ENCODE measurements around the gene SV2B. TPM values are rescaled to one million over a fixed set of nuclear protein-coding genes. Genes with fewer than 3 reads are reported as not detected.
"Not testable (repeated sequence)": the region's sequence is repeated elsewhere in the genome, so short reads cannot be mapped to it uniquely, and the experiment has no call there.

SV2B gene
- total RNA-seq, 1 experiment from 2014 or later, result not detected

DNA sequence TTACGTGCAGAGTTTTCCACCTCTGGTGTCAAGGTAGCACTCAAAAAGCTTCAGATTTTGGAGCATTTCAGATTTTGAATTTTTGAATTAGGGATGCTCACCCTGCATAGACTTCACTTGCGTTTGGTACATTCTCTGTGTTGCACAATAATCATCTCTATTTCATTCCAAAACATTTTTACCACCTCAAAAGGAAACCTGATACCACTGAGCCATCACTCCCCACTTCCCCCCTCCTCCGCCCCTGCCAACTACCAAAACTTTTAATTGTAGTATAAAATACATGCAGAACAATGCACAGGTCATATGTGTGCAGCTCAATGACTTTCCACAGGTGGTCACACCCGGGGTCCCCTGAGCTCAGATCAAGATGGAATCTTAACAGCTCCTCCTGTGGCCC lies 208.8 kb downstream of the SV2B start:
- DNase-seq (ENCODE audit: low spot score), result no peak

DNA sequence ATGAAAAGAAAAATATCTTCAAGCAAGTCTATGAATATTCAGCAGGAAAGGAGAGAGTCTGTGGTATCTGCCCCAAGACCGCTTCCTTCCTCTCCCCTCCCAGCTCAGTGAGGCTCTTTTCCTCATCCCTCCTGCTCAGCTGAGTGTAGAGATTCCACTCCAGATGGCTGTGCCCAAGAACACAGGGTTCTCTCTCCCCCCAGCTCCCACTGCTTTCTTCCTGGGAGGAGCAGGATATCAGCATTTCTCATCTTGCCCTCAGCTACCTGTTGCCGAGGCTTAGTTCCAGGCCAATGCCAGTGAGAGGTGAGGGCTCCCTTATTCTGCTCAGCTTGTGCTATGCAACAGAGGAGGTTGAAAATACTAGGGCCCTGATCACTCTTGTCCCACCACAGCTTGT lies 211.9 kb downstream of the SV2B start:
- no peak for DNase-seq (ENCODE audit: low spot score)

GRCh38 chr15:91316126-91316525 lies 216.1 kb downstream of the SV2B start:
- no peak for DNase-seq (ENCODE audit: low spot score)

GRCh38 chr15:91318516-91318915 lies 218.5 kb downstream of the SV2B start:
- no peak for DNase-seq (ENCODE audit: low spot score)

- no peak for DNase-seq (ENCODE audit: low spot score)
Measured at GRCh38 chr15:91318931-91319330, 218.9 kb downstream of the SV2B start.

GRCh38 chr15:91319371-91320059 lies 219.5 kb downstream of the SV2B start:
- no peak for DNase-seq (ENCODE audit: low spot score)

DNA sequence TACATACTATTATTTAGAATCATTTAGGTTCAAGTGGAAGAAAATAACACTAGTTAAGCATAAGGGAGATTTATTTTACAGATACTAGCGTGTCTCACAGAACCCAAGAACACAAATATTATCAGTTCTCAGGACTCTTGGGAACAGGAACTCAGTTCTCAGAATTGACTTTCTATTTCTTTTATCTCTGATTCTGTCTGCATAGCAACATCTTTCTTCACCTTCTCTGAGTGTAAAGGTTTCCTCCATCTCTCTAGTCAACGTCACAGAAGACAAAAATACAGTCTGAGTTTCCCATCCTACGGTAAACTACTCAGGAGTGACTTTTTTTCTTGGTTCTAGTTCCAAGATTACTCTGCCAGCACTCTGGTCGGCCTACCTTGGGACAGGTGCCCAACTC lies 220.0 kb downstream of the SV2B start:
- no peak for DNase-seq (ENCODE audit: low spot score)

DNA sequence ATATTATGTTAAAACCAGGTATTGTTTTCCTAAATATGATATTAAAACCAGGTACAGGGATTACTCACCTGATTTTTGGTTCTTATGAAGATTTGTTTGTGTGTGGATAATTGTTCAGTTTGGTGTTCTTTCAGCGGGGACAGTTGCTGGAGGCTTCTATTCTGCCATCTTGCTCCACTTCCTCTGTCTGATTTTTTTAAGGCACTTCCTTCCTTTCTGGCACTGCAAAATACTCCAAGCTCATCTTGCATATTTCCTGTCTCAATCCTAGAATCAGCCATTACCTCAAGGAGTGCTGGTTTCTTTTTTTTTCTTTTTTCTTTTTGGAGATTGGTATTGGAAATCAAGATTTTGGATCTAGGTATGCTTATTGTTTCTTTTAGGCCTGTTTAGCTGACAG lies 229.9 kb downstream of the SV2B start:
- no peak for DNase-seq (ENCODE audit: low spot score)

DNA sequence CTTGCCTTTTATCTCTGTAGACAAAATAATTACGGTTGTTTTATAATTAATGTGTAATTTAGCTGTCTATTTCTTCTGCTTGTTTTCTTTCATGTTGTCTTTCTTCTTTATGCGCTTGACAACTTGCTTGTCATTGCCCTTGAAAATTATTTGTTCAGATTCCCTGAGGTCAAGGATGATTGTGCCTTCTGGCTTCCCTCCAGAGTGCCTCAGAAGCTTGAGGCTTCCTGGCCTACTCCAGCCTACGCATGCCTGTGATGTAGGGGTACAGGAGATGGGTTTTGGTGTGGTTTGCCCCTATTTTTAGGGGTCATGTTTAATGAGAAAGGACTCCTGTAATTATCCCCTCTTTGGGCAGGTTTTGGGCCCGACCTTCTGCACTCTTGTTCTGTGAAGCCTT lies 231.5 kb downstream of the SV2B start:
- DNase-seq (ENCODE audit: low spot score), result no peak

- no peak for DNase-seq (ENCODE audit: low spot score)
Measured at GRCh38 chr15:91335702-91336101, 235.6 kb downstream of the SV2B start.

- DNase-seq (ENCODE audit: low spot score), result no peak
Measured at GRCh38 chr15:91336687-91337086, 236.6 kb downstream of the SV2B start.

DNA sequence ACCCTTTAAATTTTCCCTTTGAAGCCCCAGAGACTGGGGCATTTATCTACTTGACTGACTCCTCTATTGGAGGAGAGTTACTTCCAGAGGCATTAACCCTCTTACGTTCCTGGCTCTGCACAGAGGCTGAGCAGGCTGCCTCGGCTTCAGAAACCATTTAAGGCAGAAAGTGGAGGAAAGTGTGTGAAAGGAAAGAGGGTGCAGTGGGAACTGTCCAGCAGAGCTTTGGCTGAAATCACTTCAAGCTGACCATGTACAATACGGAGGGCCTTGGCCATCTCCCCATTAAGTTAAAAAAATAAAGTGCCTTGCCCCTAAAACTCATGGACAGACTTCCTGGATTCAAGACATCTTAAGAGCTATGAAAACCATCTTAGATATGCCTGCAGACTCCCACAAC lies 238.7 kb downstream of the SV2B start:
- peak; percentile 2 for DNase-seq (ENCODE audit: low spot score)

DNA sequence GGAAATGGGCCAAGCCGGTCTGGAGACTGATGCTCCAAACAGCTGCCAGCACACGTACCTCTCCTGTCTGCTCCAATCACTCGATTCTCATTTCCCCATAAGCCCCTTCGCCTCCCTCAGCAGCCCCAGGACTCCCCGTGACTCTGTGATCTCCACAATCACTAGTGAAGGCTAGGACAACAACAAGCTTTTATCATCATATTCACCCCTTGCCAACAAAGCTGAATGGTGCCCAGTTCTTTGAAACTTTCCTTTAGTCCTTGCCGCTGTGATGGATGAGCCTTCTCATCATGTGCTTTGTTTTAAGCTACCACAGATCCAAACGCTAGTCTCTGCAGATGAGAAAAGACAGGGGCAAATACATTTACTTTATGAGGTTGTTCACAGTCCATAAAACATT lies 242.0 kb downstream of the SV2B start:
- no peak for DNase-seq (ENCODE audit: low spot score)

- DNase-seq (ENCODE audit: low spot score), result not testable (repeated sequence)
Measured at GRCh38 chr15:91344912-91345311, 244.9 kb downstream of the SV2B start.

DNA sequence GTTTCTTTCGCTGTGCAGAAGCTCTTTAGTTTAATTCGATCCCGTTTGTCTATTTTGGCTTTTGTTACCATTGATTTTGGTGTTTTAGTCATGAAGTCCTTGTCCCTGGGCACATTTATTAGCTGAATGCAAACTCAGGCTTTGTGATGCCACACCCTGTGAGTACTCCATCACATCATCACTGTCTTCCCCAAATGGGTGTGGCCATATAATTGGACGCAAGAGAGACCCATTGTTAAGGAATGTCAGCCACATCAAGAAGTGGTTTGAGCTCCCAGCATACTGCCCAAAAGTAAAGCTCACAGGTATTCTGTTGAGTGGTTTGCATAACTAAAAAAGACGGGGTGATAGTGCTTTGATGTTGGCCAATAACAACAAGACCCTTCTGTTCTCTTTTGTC lies 245.7 kb downstream of the SV2B start:
- no peak for DNase-seq (ENCODE audit: low spot score)

GRCh38 chr15:91346259-91346658 lies 246.2 kb downstream of the SV2B start:
- DNase-seq (ENCODE audit: low spot score), result no peak

DNA sequence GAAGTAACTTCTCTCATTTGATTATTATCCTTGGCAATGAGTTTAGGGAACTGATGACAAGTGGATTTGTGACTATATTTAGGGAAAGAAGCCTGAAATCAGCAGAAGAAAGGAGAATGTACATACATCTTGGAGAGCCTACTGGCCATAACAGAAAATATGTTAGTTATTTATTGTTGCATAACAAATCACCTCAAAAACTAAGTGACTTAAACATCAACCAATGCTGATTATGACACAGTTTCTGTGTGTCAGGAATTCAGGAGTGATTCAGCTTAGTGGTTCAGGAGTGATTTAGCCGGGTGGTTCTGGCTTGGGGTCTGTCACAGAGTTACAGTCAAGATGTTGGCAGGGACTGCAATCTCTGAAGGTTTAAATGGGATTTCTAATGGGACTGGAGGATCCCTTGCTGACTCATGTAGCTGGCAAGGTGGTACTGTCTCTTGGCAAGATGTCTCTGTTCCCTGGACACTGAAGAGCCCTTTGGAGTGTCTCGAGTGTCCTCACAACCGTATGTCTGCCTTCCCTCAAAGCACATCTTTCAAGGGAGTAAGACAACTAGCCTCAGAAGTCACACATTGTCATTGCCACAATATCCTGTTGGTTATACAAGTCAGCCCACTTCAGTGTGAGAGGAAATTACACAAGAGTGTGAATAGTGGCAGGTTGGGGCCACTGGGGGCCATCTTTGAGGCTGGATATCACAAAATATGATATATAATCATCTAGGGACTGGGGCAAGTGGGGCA lies 248.9 kb downstream of the SV2B start:
- no peak for DNase-seq (ENCODE audit: low spot score)

Other genes starting within 250 kb of the SV2B start
- gene FURIN, start 231.7 kb upstream of the SV2B start, total RNA-seq (2014; rRNA removed; shearing (Covaris generic)), result 56.1 and 60.0 TPM in 2 replicates
- 0.12 and 0.14 TPM in 2 replicates for gene FES, start 215.8 kb upstream of the SV2B start, total RNA-seq (2014; rRNA removed; shearing (Covaris generic))
- 7.3 and 8.0 TPM in 2 replicates for gene MAN2A2, start 197.0 kb upstream of the SV2B start, total RNA-seq (2014; rRNA removed; shearing (Covaris generic))
- gene HDDC3, start 167.7 kb upstream of the SV2B start, total RNA-seq (2014; rRNA removed; shearing (Covaris generic)), result 11.3 and 15.4 TPM in 2 replicates
- gene UNC45A, start 165.0 kb upstream of the SV2B start, total RNA-seq (2014; rRNA removed; shearing (Covaris generic)), result 64.5 and 64.7 TPM in 2 replicates
- 9.2 and 11.0 TPM in 2 replicates for gene RCCD1, start 145.4 kb upstream of the SV2B start, total RNA-seq (2014; rRNA removed; shearing (Covaris generic))
- gene PRC1, start 105.7 kb upstream of the SV2B start, total RNA-seq (2014; rRNA removed; shearing (Covaris generic)), result 311 and 334 TPM in 2 replicates
- gene VPS33B, start 77.7 kb upstream of the SV2B start, total RNA-seq (2014; rRNA removed; shearing (Covaris generic)), result 7.6 and 8.0 TPM in 2 replicates